K562 (cell line): Measurements from ENCODE around the gene DNAI7. TPM values are rescaled to one million over a fixed set of nuclear protein-coding genes. Genes with fewer than 3 reads are reported as not detected.
A peak's percentile ranks its signal among the peaks of the same experiment; 100 is the strongest.

Source experiments
- ATAC-seq: fragments of 200-7000 bp; cut with Tn5 transposase; 3 replicates; pipeline ENCODE4 v1.9.1; 2020; ENCODE audit warnings: moderate library complexity
- BruUV-seq: library from RNA; stranded (reverse); fragments of 400-500 nt; replicated peaks from 2 replicates; lab custom pipeline; 2021; lab: Mats Ljungman, UMichigan
- CTCF ChIA-PET: fragments of 300-600 bp; formaldehyde crosslinking; extraction: SDS; loops from one replicate; lab custom pipeline; 2021; ENCODE audit warnings: low intra/inter-chr PET ratio; lab: Yijun Ruan, JAX
- POLR2A ChIA-PET: fragments of 300-600, 350-650 bp; sonication (Branson Sonifier 250); formaldehyde crosslinking; extraction: SDS; loops from one replicate; lab custom pipeline; 2021; ENCODE audit warnings: antibody characterized with exemption, inconsistent platforms; lab: Yijun Ruan, JAX
- DNase-seq, 4 experiments: peaks; one replicate each; pipeline versions ENCODE4 v3.0.0 to v3.0.0-alpha.2; 2011 to 2018; ENCODE audit warnings: low spot score in 3 of 4, mixed read lengths in 3 of 4; ENCODE audit errors: extremely low read depth in 1 of 4
- FAIRE-seq: peaks from 2 replicates; lab custom pipeline; 2011; peaks lifted over from hg19 to GRCh38; lab: Jason Lieb, UNC
- H2AFZ ChIP-seq: 2 replicates; pipeline ENCODE4 v1.6.0; 2011; ENCODE audit warnings: low read depth, low read length, control low read depth, inconsistent platforms
- H3K27ac ChIP-seq: fragments of 200-600 bp; 3 replicates; pipeline ENCODE4 v1.8.0; 2011; ENCODE audit warnings: low read depth, mild to moderate bottlenecking, control low read depth, inconsistent platforms, low read length, moderate library complexity, mixed read lengths; ENCODE audit errors: extremely low read depth
- H3K27me3 ChIP-seq, 2 experiments: fragments of 300-600 bp in 1 of 2; 2 replicates in 1 of 2; 3 replicates in 1 of 2; pipeline versions ENCODE4 v1.6.0 to v1.8.0; 2011; ENCODE audit warnings: inconsistent platforms in 2 of 2, low read length in 2 of 2, mild to moderate bottlenecking in 1 of 2, mixed read lengths in 1 of 2, moderate library complexity in 1 of 2; ENCODE audit not compliant: control insufficient read depth in 2 of 2, insufficient read depth in 2 of 2
- H3K36me3 ChIP-seq: fragments of 300-600 bp; 3 replicates; pipeline ENCODE4 v1.8.0; 2011; ENCODE audit warnings: mild to moderate bottlenecking, low read length, inconsistent platforms; ENCODE audit not compliant: control insufficient read depth, insufficient read depth
- H3K4me1 ChIP-seq, 2 experiments: fragments of 200-600 bp in 1 of 2; replicated peaks in 1 of 2; 2 replicates in 1 of 2; 3 replicates in 1 of 2; pipeline versions ENCODE4 v1.5.1 to v1.8.0; 2011; ENCODE audit warnings: inconsistent platforms in 2 of 2, low read length in 2 of 2, mild to moderate bottlenecking in 1 of 2, mixed read lengths in 1 of 2, moderate library complexity in 1 of 2; ENCODE audit not compliant: control insufficient read depth in 2 of 2, insufficient read depth in 2 of 2
- H3K4me2 ChIP-seq: 2 replicates; pipeline ENCODE4 v1.6.1; 2011; ENCODE audit warnings: low read length, control low read depth, inconsistent platforms, mixed read lengths; ENCODE audit not compliant: insufficient read depth
- H3K4me3 ChIP-seq: fragments of 200-600 bp; sonication (generic), shearing (Covaris generic); 2 replicates; pipeline ENCODE4 v1.5.1; 2016; ENCODE audit warnings: control low read depth, inconsistent platforms
- H3K79me2 ChIP-seq: fragments of 200-600 bp; 3 replicates; pipeline ENCODE4 v1.8.0; 2011; ENCODE audit warnings: low read length, inconsistent platforms; ENCODE audit not compliant: control insufficient read depth, insufficient read depth
- H3K9ac ChIP-seq, 2 experiments: 2 replicates each; pipeline versions ENCODE4 v1.6.0 to v1.6.1; 2011; ENCODE audit warnings: low read depth in 2 of 2, low read length in 2 of 2, control low read depth in 1 of 2, inconsistent platforms in 1 of 2, mild to moderate bottlenecking in 1 of 2, mixed read lengths in 1 of 2; ENCODE audit not compliant: insufficient read depth in 1 of 2
- H3K9me1 ChIP-seq: one replicate; pipeline ENCODE4 v1.6.0; 2011; ENCODE audit warnings: inconsistent platforms, mild to moderate bottlenecking, low read length, moderate library complexity; ENCODE audit not compliant: control insufficient read depth, insufficient read depth
- H3K9me3 ChIP-seq: replicated peaks from 2 replicates; pipeline ENCODE4 v1.5.1; 2011; ENCODE audit warnings: low read depth, low read length, inconsistent platforms; ENCODE audit not compliant: control insufficient read depth, insufficient read depth
- H4K20me1 ChIP-seq: replicated peaks from 2 replicates; pipeline ENCODE4 v1.6.1; 2011; ENCODE audit warnings: low read length, inconsistent platforms, mixed read lengths; ENCODE audit not compliant: control insufficient read depth, insufficient read depth
- GTF2F1 ChIP-seq: IDR thresholded peaks from 2 replicates; pipeline ENCODE4 v1.6.1; 2011; ENCODE audit warnings: low read depth, low read length, improper control_type of control experiment
- HNRNPL ChIP-seq: fragments of 200-400 bp; formaldehyde crosslinking; IDR thresholded peaks from 2 replicates; pipeline ENCODE4 v1.6.1; 2017; ENCODE audit warnings: low read depth, mild to moderate bottlenecking, low read length
- MAFG ChIP-seq: fragments of 450-650 bp; conservative IDR thresholded peaks from 2 replicates; pipeline ENCODE4 v1.6.1; 2016; ENCODE audit warnings: missing genetic modification characterization, missing compliant biosample characterization
- MED1 ChIP-seq: sonication (generic); formaldehyde crosslinking; IDR thresholded peaks from 2 replicates; pipeline ENCODE4 v1.8.1; 2023; ENCODE audit warnings: missing genetic modification reagents, borderline replicate concordance
- RBM15 ChIP-seq: fragments of 200-400 bp; formaldehyde crosslinking; IDR thresholded peaks from 2 replicates; pipeline ENCODE4 v1.6.1; 2018; ENCODE audit warnings: mild to moderate bottlenecking, low read length, moderate library complexity; ENCODE audit not compliant: insufficient read depth
- RBM17 ChIP-seq: fragments of 200-400 bp; formaldehyde crosslinking; IDR thresholded peaks from 2 replicates; pipeline ENCODE4 v1.6.1; 2017; ENCODE audit warnings: low read depth, mild to moderate bottlenecking, low read length, borderline replicate concordance
- ZNF316 ChIP-seq: fragments of 450-650 bp; IDR thresholded peaks from 2 replicates; pipeline ENCODE4 v1.6.1; 2016
- WGBS: fragments of 100-300 bp; shearing (Covaris generic); methylation state at CpG from one replicate; pipeline ENCODE4 v1.1.6; 2016; ENCODE audit warnings: low coverage, mixed read lengths; ENCODE audit not compliant: insufficient coverage; ENCODE audit errors: missing lambda C conversion rate; 5-methylcytosine and 5-hydroxymethylcytosine counted together
- in situ Hi-C: fragments of 300-500 bp; cut with MboI; formaldehyde crosslinking; loops from 4 replicates; pipeline ENCODE4 v1.15.0; 2018; ENCODE audit warnings: inconsistent platforms, mixed read lengths
- intact Hi-C: fragments of 100-400 bp; cut with micrococcal nuclease; formaldehyde crosslinking; loops from 2 replicates; pipeline ENCODE4 v1.14.2; 2022
- polyA plus RNA-seq, 8 experiments: library from polyadenylated mRNA; depleted of rRNA in 4 of 8; stranded (reverse) in 5 of 8; unstranded in 3 of 8; fragments of >200 nt; fragmentation: Nextera tagmentation in 2 of 8; fragmentation: Illumina TruSeq in 1 of 8; extraction: Ambion mirVana in 2 of 8; extraction: Trizol in 1 of 8; gene quantifications; 2 replicates each; pipeline versions ENCODE4 v1.2.1 to v1.2.3, GENCODE V29; 2011 to 2014; ENCODE audit warnings: inconsistent platforms in 1 of 8, missing spikeins in 1 of 8
- total RNA-seq, 7 experiments: library from RNA; depleted of rRNA in 6 of 7; stranded (reverse); fragments of >200 nt in 6 of 7; fragmentation: Illumina TruSeq in 2 of 7; extraction: Trizol in 2 of 7; gene quantifications; 2 replicates each; pipeline versions ENCODE4 v1.2.1 to v1.2.3, GENCODE V29; 2011 to 2021; ENCODE audit warnings: low replicate concordance in 1 of 7
- TF ChIP-seq, protein P1 (sequence below): sonication (generic); formaldehyde crosslinking; IDR thresholded peaks from 2 replicates; pipeline ENCODE4 v1.8.1; 2023; ENCODE audit warnings: missing genetic modification reagents, mild to moderate bottlenecking, borderline replicate concordance

Gene DNAI7
- total and polyA plus RNA-seq, 9 of the 15 experiments (the other 6 are each of a cell fraction or from before 2014, with no cell fraction given), result 0.06 to 0.76 (median 0.17) TPM; not detected in 1

DNA sequence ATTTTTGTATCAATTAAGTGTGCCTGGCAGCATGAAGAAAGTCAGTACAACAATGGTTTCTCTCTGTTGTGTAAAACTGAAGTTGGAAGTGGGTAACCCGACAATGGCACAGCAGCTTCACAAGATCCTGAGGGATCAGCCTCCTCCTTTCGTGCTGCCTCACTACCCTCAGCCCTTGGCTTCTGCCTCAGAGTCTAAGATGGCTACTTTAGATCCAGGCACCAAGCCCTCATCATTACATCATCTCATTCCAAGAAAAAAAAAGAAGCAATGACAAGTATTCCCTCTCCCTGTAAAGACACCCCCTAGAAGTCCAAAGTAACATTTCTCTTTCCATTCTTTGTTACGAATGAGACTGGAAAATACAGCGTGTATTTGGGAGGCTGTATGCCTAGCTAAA is 92.6 kb downstream of the DNAI7 start:
- Histone ChIP-seq H3K4me1 (no peaks in the 10 kb centered on the region), H3K79me2 (no peaks in the 10 kb centered on the region), H3K9ac (no peak overlapping the region), H3K36me3 (no peaks in the 10 kb centered on the region), H3K9me3 (no peaks in the 10 kb centered on the region), H3K9me1 (no peaks in the 10 kb centered on the region), H3K4me2 (no peak overlapping the region), H3K27ac (no peak overlapping the region), H3K4me3 (no peak overlapping the region), H3K27me3 (no peaks in the 10 kb centered on the region), H2AFZ (no peak overlapping the region), H4K20me1 (no peaks in the 10 kb centered on the region)
- WGBS, result 11% methylated on average over 4 of the region's 4 CpGs
- BruUV-seq, result no TSS peak
- intact Hi-C loops (no loop called here), in situ Hi-C loops (no loop called here)
- DNase-seq, result no peak
- TF ChIP-seq HNRNPL (no peak), GTF2F1 (no peak), RBM17 (no peak), RBM15 (no peak), MED1 (CRISPR knock-in tag) (no peak)
- no peak for FAIRE-seq
- ChIA-PET POLR2A (no interaction called here), CTCF (no interaction called here)
- no peak for ATAC-seq

GRCh38 chr12:25101092-25101445 is 93.9 kb downstream of the DNAI7 start:
- H3K9me3 ChIP-seq, result no peaks in the 10 kb centered on the region
- no peaks in the 10 kb centered on the region for H3K27me3 ChIP-seq
- H2AFZ ChIP-seq, result no peak overlapping the region
- in situ Hi-C loops, result no loop called here
- no peaks in the 10 kb centered on the region for H4K20me1 ChIP-seq
- ChIA-PET CTCF (no interaction called here), POLR2A (no interaction called here)
- H3K9ac ChIP-seq, result no peak overlapping the region
- BruUV-seq, result no TSS peak
- H3K79me2 ChIP-seq, result no peaks in the 10 kb centered on the region
- H3K9me1 ChIP-seq, result no peaks in the 10 kb centered on the region
- no peaks in the 10 kb centered on the region for H3K36me3 ChIP-seq
- H3K4me3 ChIP-seq, result no peak overlapping the region
- intact Hi-C loops, result no loop called here
- no peak overlapping the region for H3K4me2 ChIP-seq
- DNase-seq (no peak), FAIRE-seq (no peak), ATAC-seq (no peak)
- no peak overlapping the region for H3K27ac ChIP-seq
- WGBS, result 2% methylated on average over 4 of the region's 4 CpGs
- H3K4me1 ChIP-seq, result no peaks in the 10 kb centered on the region
- peak; percentile 40; the same call in 1 of the 2 replicates for TF ChIP-seq MAFG (tag)
- TF ChIP-seq, protein P1, sequence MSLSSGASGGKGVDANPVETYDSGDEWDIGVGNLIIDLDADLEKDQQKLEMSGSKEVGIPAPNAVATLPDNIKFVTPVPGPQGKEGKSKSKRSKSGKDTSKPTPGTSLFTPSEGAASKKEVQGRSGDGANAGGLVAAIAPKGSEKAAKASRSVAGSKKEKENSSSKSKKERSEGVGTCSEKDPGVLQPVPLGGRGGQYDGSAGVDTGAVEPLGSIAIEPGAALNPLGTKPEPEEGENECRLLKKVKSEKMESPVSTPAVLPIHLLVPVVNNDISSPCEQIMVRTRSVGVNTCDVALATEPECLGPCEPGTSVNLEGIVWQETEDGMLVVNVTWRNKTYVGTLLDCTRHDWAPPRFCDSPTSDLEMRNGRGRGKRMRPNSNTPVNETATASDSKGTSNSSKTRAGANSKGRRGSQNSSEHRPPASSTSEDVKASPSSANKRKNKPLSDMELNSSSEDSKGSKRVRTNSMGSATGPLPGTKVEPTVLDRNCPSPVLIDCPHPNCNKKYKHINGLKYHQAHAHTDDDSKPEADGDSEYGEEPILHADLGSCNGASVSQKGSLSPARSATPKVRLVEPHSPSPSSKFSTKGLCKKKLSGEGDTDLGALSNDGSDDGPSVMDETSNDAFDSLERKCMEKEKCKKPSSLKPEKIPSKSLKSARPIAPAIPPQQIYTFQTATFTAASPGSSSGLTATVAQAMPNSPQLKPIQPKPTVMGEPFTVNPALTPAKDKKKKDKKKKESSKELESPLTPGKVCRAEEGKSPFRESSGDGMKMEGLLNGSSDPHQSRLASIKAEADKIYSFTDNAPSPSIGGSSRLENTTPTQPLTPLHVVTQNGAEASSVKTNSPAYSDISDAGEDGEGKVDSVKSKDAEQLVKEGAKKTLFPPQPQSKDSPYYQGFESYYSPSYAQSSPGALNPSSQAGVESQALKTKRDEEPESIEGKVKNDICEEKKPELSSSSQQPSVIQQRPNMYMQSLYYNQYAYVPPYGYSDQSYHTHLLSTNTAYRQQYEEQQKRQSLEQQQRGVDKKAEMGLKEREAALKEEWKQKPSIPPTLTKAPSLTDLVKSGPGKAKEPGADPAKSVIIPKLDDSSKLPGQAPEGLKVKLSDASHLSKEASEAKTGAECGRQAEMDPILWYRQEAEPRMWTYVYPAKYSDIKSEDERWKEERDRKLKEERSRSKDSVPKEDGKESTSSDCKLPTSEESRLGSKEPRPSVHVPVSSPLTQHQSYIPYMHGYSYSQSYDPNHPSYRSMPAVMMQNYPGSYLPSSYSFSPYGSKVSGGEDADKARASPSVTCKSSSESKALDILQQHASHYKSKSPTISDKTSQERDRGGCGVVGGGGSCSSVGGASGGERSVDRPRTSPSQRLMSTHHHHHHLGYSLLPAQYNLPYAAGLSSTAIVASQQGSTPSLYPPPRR (CRISPR knock-in tag), result no peak
- peak; percentile 46 for TF ChIP-seq ZNF316
